ENCODE results near the gene USP7. TPM values are rescaled to one million over a fixed set of nuclear protein-coding genes. Genes with fewer than 3 reads are reported as not detected.
"Not testable (repeated sequence)": the region's sequence is repeated elsewhere in the genome, so short reads cannot be mapped to it uniquely, and the experiment has no call there.

Gene USP7
- total RNA-seq, 2 experiments from 2014 or later: 46.4 to 127 TPM

- H4K20me1 ChIP-seq (ENCODE audit: insufficient read depth, low read length); H3K4me1 ChIP-seq (ENCODE audit: insufficient read depth, low read length, poor library complexity, severe bottlenecking); H3K4me2 ChIP-seq (ENCODE audit: low read length); H3K9me3 ChIP-seq (ENCODE audit: low read length); H3K9me2 ChIP-seq (ENCODE audit: insufficient read depth, low read length); H3K79me2 ChIP-seq (ENCODE audit: insufficient read depth, low read depth, low read length); H3K4me3 ChIP-seq (ENCODE audit: low read depth, low read length, poor library complexity, severe bottlenecking); H3K36me3 ChIP-seq (ENCODE audit: insufficient read depth, low read length); H3K27ac ChIP-seq (ENCODE audit: low read depth, low read length, poor library complexity, severe bottlenecking); intact Hi-C loops (cut with micrococcal nuclease; ENCODE audit: unreplicated experiment); CTCF ChIA-PET (ENCODE audit: unreplicated experiment); DNase-seq (ENCODE audit: low spot score); BruUV-seq (replicated peaks); H2AFZ ChIP-seq (ENCODE audit: low read length): not testable (repeated sequence)
- POLR2A ChIA-PET: interaction anchor here (0.9 kb wide), 1 partner anchor 79 kb away, joined by 3 read pairs; no protein-coding TSS in a partner anchor
Observed at GRCh38 chr16:8968054-8968453, 4.3 kb upstream of the USP7 start.

- H3K4me2 ChIP-seq (ENCODE audit: low read length): no peak overlapping the region
- no peak overlapping the region for H3K27ac ChIP-seq (ENCODE audit: low read depth, low read length, poor library complexity, severe bottlenecking)
- H3K4me1 ChIP-seq (ENCODE audit: insufficient read depth, low read length, poor library complexity, severe bottlenecking): peaks cover 5% of the 10 kb centered on the region
- no peak for TF ChIP-seq CTCF (conservative IDR thresholded peaks at IDR 0.05; ENCODE audit: low read length)
- TF ChIP-seq EZH2phosphoT487 (IDR thresholded peaks at IDR 0.05; ENCODE audit: borderline replicate concordance, low read depth, low read length): no peak
- no peaks in the 10 kb centered on the region; the same call in 1 of the 2 replicates for H3K79me2 ChIP-seq (ENCODE audit: insufficient read depth, low read depth, low read length)
- H3K4me3 ChIP-seq (ENCODE audit: low read depth, low read length, poor library complexity, severe bottlenecking): no peak overlapping the region
- no peak for DNase-seq (ENCODE audit: low spot score)
- ChIA-PET CTCF (ENCODE audit: unreplicated experiment) (no interaction called here), POLR2A (interaction anchor here (0.9 kb wide), 1 partner anchor 80 kb away, joined by 3 read pairs; no protein-coding TSS in a partner anchor)
- intact Hi-C loops (cut with micrococcal nuclease; ENCODE audit: unreplicated experiment): no loop called here
- H3K36me3 ChIP-seq (ENCODE audit: insufficient read depth, low read length): no peaks in the 10 kb centered on the region
- H3K9me2 ChIP-seq (ENCODE audit: insufficient read depth, low read length): no peaks in the 10 kb centered on the region
- H4K20me1 ChIP-seq (ENCODE audit: insufficient read depth, low read length): peaks cover under 1% of the 10 kb centered on the region; the same call in 1 of the 2 replicates
- no peaks in the 10 kb centered on the region for H3K9me3 ChIP-seq (ENCODE audit: low read length)
- no TSS peak for BruUV-seq (replicated peaks)
- H2AFZ ChIP-seq (ENCODE audit: low read length): no peak overlapping the region
Observed at GRCh38 chr16:8967132-8967821, 3.6 kb upstream of the USP7 start.

- Histone ChIP-seq H3K4me1 (ENCODE audit: insufficient read depth, low read length, poor library complexity, severe bottlenecking) (peaks cover 10% of the 10 kb centered on the region), H3K27ac (ENCODE audit: low read depth, low read length, poor library complexity, severe bottlenecking) (no peak overlapping the region), H4K20me1 (ENCODE audit: insufficient read depth, low read length) (peaks cover 5% of the 10 kb centered on the region), H3K9me2 (ENCODE audit: insufficient read depth, low read length) (no peaks in the 10 kb centered on the region), H2AFZ (ENCODE audit: low read length) (no peak overlapping the region), H3K36me3 (ENCODE audit: insufficient read depth, low read length) (no peaks in the 10 kb centered on the region), H3K4me3 (ENCODE audit: low read depth, low read length, poor library complexity, severe bottlenecking) (no peak overlapping the region), H3K79me2 (ENCODE audit: insufficient read depth, low read depth, low read length) (peaks cover 4% of the 10 kb centered on the region; the same call in 1 of the 2 replicates), H3K9me3 (ENCODE audit: low read length) (no peaks in the 10 kb centered on the region), H3K4me2 (ENCODE audit: low read length) (no peak overlapping the region)
- POLR2A ChIA-PET: no interaction called here
- BruUV-seq (replicated peaks): no TSS peak
- intact Hi-C loops (cut with micrococcal nuclease; ENCODE audit: unreplicated experiment): no loop called here
- CTCF ChIA-PET (ENCODE audit: unreplicated experiment): no interaction called here
- no peak for DNase-seq (ENCODE audit: low spot score)
- TF ChIP-seq EZH2phosphoT487 (IDR thresholded peaks at IDR 0.05; ENCODE audit: borderline replicate concordance, low read depth, low read length) (no peak), CTCF (conservative IDR thresholded peaks at IDR 0.05; ENCODE audit: low read length) (no peak)
Observed at GRCh38 chr16:8966817-8967131, 3.1 kb upstream of the USP7 start.

Measured in OCI-LY7 (cell line).